Tibial artery (tissue), 4 donors: ENCODE measurements around the gene MLC1.

Experiments used
- DNase-seq, 2 donors: peaks; one replicate each; pipeline ENCODE4 v3.0.0-alpha.2; 2019
- H3K27ac ChIP-seq, 2 donors: fragments of 200-600 bp; sonication (generic) in 1 of 2; 1 replicate in 1 of 2; 2 replicates in 1 of 2; pipeline ENCODE4 v1.5.1; 2018 to 2019; ENCODE audit warnings: mild to moderate bottlenecking in 1 of 2
- H3K27me3 ChIP-seq, 2 donors: fragments of 200-600 bp; sonication (generic) in 1 of 2; one replicate each; pipeline versions ENCODE4 v1.5.1 to v1.6.0; 2016 to 2019
- H3K36me3 ChIP-seq, 3 donors: fragments of 200-600 bp; sonication (generic) in 2 of 3; one replicate each; pipeline ENCODE4 v1.5.1; 2016 to 2019; ENCODE audit warnings: mild to moderate bottlenecking in 2 of 3
- H3K4me1 ChIP-seq, 4 donors: fragments of 200-600 bp; sonication (generic) in 2 of 4; 1 replicate in 3 of 4; 2 replicates in 1 of 4; pipeline ENCODE4 v1.5.1; 2016 to 2019
- H3K4me3 ChIP-seq, 2 donors: fragments of 200-600 bp; sonication (generic) in 1 of 2; 1 replicate in 1 of 2; 2 replicates in 1 of 2; pipeline ENCODE4 v1.5.1; 2018 to 2019; ENCODE audit warnings: mild to moderate bottlenecking in 2 of 2
- H3K9me3 ChIP-seq, 3 donors: fragments of 200-600 bp; sonication (generic) in 1 of 3; one replicate each; pipeline ENCODE4 v1.5.1; 2016 to 2019
- CTCF ChIP-seq, 2 experiments: fragments of 200-600 bp in 1 of 2; fragments of 450-650 bp in 1 of 2; IDR thresholded peaks; one replicate each; pipeline ENCODE4 v1.5.1; 2017 to 2019; ENCODE audit warnings: antibody characterized with exemption in 2 of 2, mild to moderate bottlenecking in 1 of 2, moderate library complexity in 1 of 2
- intact Hi-C: fragments of 100-400 bp; cut with DNase I; formaldehyde crosslinking; loops from one replicate; pipeline ENCODE4 v1.15.0; 2023; ENCODE audit warnings: low total_unique reads

The MLC1 gene

GRCh38 chr22:50101870-50102565 lies 16.8 kb upstream of the MLC1 start:
- no peak overlapping the region for H3K27ac ChIP-seq
- no peak for TF ChIP-seq CTCF (IDR thresholded peaks at IDR 0.05)
- no peaks in the 10 kb centered on the region for H3K36me3 ChIP-seq
- H3K9me3 ChIP-seq, result no peaks in the 10 kb centered on the region
- peaks cover 0 to 32% of the 10 kb centered on the region in 2 donors for H3K27me3 ChIP-seq
- intact Hi-C loops, result no loop called here
- H3K4me1 ChIP-seq, result no peaks in the 10 kb centered on the region
- H3K4me3 ChIP-seq, result no peak overlapping the region
- peak in 1 of 2 donors; percentile 5 for DNase-seq

- no peak for TF ChIP-seq CTCF (IDR thresholded peaks at IDR 0.05)
- no peaks in the 10 kb centered on the region for H3K9me3 ChIP-seq
- H3K4me3 ChIP-seq, result no peak overlapping the region
- H3K36me3 ChIP-seq, result no peaks in the 10 kb centered on the region
- H3K27me3 ChIP-seq, result peaks cover 0 to 24% of the 10 kb centered on the region in 2 donors
- no peak for DNase-seq
- intact Hi-C loops, result no loop called here
- H3K27ac ChIP-seq, result no peak overlapping the region
- no peaks in the 10 kb centered on the region for H3K4me1 ChIP-seq
Observed at GRCh38 chr22:50098052-50098451, 12.8 kb upstream of the MLC1 start.

- Histone ChIP-seq H3K4me1 (peaks cover 0 to 3% (median 0%) of the 10 kb centered on the region in 4 donors), H3K4me3 (no peak overlapping the region), H3K36me3 (no peaks in the 10 kb centered on the region), H3K9me3 (peaks cover 0 to 10% (median 0%) of the 10 kb centered on the region in 3 donors), H3K27ac (no peak overlapping the region), H3K27me3 (peaks cover 0 to 40% of the 10 kb centered on the region in 2 donors)
- DNase-seq, result no peak
- TF ChIP-seq CTCF (IDR thresholded peaks at IDR 0.05), result no peak
- intact Hi-C loops, result no loop called here
Observed at GRCh38 chr22:50092342-50092741, 7.1 kb upstream of the MLC1 start.

- TF ChIP-seq CTCF (IDR thresholded peaks at IDR 0.05), result no peak
- Histone ChIP-seq H3K36me3 (no peaks in the 10 kb centered on the region), H3K27ac (no peak overlapping the region), H3K9me3 (peaks cover 0 to 10% (median 0%) of the 10 kb centered on the region in 3 donors), H3K27me3 (peaks cover 0 to 38% of the 10 kb centered on the region in 2 donors), H3K4me1 (peaks cover 0 to 3% (median 0%) of the 10 kb centered on the region in 4 donors), H3K4me3 (no peak overlapping the region)
- DNase-seq, result no peak
- intact Hi-C loops, result no loop called here
Observed at GRCh38 chr22:50091092-50091768, 6.0 kb upstream of the MLC1 start.

GRCh38 chr22:50090412-50090714 lies 5.1 kb upstream of the MLC1 start:
- Histone ChIP-seq H3K36me3 (no peaks in the 10 kb centered on the region), H3K27ac (no peak overlapping the region), H3K4me1 (peaks cover 0 to 3% (median 0%) of the 10 kb centered on the region in 4 donors), H3K9me3 (peaks cover 0 to 10% (median 0%) of the 10 kb centered on the region in 3 donors), H3K4me3 (no peak overlapping the region), H3K27me3 (peaks cover 0 to 38% of the 10 kb centered on the region in 2 donors)
- intact Hi-C loops, result no loop called here
- no peak for DNase-seq
- no peak for TF ChIP-seq CTCF (IDR thresholded peaks at IDR 0.05)
